Measurements from ENCODE around the gene PLBD1. TPM values are rescaled to one million over a fixed set of nuclear protein-coding genes. Genes with fewer than 3 reads are reported as not detected.

Gene PLBD1
- total and polyA plus RNA-seq, 7 donors: 3.7 to 10.6 (median 6.5) TPM

DNA sequence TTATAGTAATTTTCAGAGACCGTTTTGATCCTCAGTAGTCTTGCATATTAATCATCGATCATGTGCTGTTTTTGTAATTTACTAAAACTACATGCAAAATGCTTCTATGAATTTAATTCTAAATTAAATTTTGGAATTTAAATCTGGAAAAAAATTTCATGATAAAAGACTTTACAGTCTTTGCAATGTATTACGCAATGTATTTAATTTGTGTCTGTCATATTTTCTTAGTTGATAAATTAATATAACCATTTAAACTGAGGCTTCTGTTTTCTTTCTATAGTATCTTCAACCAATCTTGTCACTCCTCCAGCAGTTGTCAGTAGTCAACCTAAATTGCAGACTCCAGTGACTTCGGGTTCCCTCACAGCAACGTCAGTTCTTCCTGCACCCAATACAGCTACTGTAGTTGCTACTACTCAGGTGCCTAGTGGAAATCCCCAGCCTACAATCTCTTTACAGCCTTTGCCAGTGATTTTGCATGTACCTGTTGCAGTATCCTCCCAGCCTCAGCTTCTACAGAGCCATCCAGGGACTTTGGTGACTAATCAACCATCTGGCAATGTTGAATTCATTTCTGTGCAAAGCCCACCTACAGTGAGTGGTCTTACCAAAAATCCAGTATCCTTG lies 107.4 kb downstream of the PLBD1 start:
- 97 to 98% (median 98%) methylated on average over 5 of the region's 5 CpGs for WGBS, 3 donors
- TF ChIP-seq CTCF (IDR thresholded peaks at IDR 0.05): no peak

GRCh38 chr12:14454098-14454907 lies 113.4 kb downstream of the PLBD1 start:
- H3K9me3 ChIP-seq: no peaks in the 10 kb centered on the region
- no peak for DNase-seq
- WGBS, 3 donors: 72 to 85% (median 80%) methylated on average over 2 of the region's 2 CpGs
- peaks cover 0 to 56% of the 10 kb centered on the region in 2 donors for H3K36me3 ChIP-seq (ENCODE audit: insufficient read depth in 1 of 2, low read depth in 1 of 2)
- TF ChIP-seq CTCF (IDR thresholded peaks at IDR 0.05): no peak
- no peaks in the 10 kb centered on the region for H3K4me1 ChIP-seq
- no peaks in the 10 kb centered on the region for H3K27me3 ChIP-seq (ENCODE audit: insufficient read depth in 3 of 3, low read length in 2 of 3)
- no peak overlapping the region for H3K27ac ChIP-seq
- ATAC-seq: peak in 2 of 4 donors; percentile 59 to 63
- intact Hi-C loops (cut with DNase I): no loop called here
- no peak overlapping the region for H3K4me3 ChIP-seq

More for the DNA sequence above, 107.4 kb downstream of the PLBD1 start:
- no peak overlapping the region for H3K4me3 ChIP-seq
- ATAC-seq (no peak), DNase-seq (no peak)
- H3K4me1 ChIP-seq: no peaks in the 10 kb centered on the region
- peaks cover 0 to 75% of the 10 kb centered on the region in 2 donors for H3K36me3 ChIP-seq (ENCODE audit: insufficient read depth in 1 of 2, low read depth in 1 of 2)
- intact Hi-C loops (cut with DNase I): no loop called here
- no peak overlapping the region for H3K27ac ChIP-seq
- no peaks in the 10 kb centered on the region for H3K27me3 ChIP-seq (ENCODE audit: insufficient read depth in 3 of 3, low read length in 2 of 3)
- H3K9me3 ChIP-seq: no peaks in the 10 kb centered on the region

Other genes starting within 250 kb of the PLBD1 start
- gene ATF7IP, start 202.2 kb downstream of the PLBD1 start, total RNA-seq: 10 to 100 TPM; 28.5 to 56.3 (median 37.9) TPM
- gene ATF7IP, start 202.2 kb downstream of the PLBD1 start, polyA plus RNA-seq: 10 to 100 TPM in 1 of 3 donors, 1 to 10 TPM in 2; 3.9 to 13.4 (median 5.8) TPM
- under 1 TPM in 1 of 4 donors, not detected in 3; 0.11 TPM for gene GUCY2C, start 128.7 kb upstream of the PLBD1 start, total RNA-seq
- under 1 TPM in 1 of 3 donors, not detected in 2; 0.13 TPM for gene GUCY2C, start 128.7 kb upstream of the PLBD1 start, polyA plus RNA-seq
- 10 to 100 TPM; 34.6 to 68.0 (median 58.3) TPM for gene WBP11, start 235.6 kb upstream of the PLBD1 start, total RNA-seq
- gene WBP11, start 235.6 kb upstream of the PLBD1 start, polyA plus RNA-seq: 10 to 100 TPM; 22.7 to 48.7 (median 43.0) TPM
- 1 to 10 TPM in 3 of 4 donors, under 1 TPM in 1; 0.78 to 2.3 (median 1.6) TPM for gene C12orf60, start 235.8 kb upstream of the PLBD1 start, total RNA-seq
- 1 to 10 TPM in 2 of 3 donors, under 1 TPM in 1; 0.49 to 4.0 (median 1.8) TPM for gene C12orf60, start 235.8 kb upstream of the PLBD1 start, polyA plus RNA-seq
- not detected for gene SMCO3, start 246.3 kb upstream of the PLBD1 start, total RNA-seq
- under 1 TPM in 2 of 3 donors, not detected in 1; 0.04 to 0.05 TPM for gene SMCO3, start 246.3 kb upstream of the PLBD1 start, polyA plus RNA-seq